Heart right ventricle (tissue), 16 donors: Measurements from ENCODE around the gene ARPP21. TPM values are rescaled to one million over a fixed set of nuclear protein-coding genes. Genes with fewer than 3 reads are reported as not detected.
A peak's percentile ranks its signal among the peaks of the same experiment; 100 is the strongest.

Experiments
- ATAC-seq, 8 donors: fragments of 200-7000 bp; cut with Tn5 transposase; one replicate each; pipeline ENCODE4 v1.9.1; 2020; ENCODE audit warnings: mild to moderate bottlenecking in 8 of 8, moderate library complexity in 8 of 8, moderate number of reproducible peaks in 1 of 8
- DNase-seq, 2 donors: peaks; one replicate each; pipeline ENCODE4 v3.0.0-alpha.2; 2020
- H3K27ac ChIP-seq, 10 donors: fragments of 200-600 bp; sonication (generic) in 2 of 10; one replicate each; pipeline versions ENCODE4 v1.5.0 to v1.8.0; 2020 to 2022; ENCODE audit warnings: mild to moderate bottlenecking in 3 of 10
- H3K27me3 ChIP-seq, 7 donors: fragments of 200-600 bp; one replicate each; pipeline ENCODE4 v1.8.0; 2021 to 2022; ENCODE audit warnings: mild to moderate bottlenecking in 2 of 7
- H3K36me3 ChIP-seq, 9 donors: fragments of 200-600 bp; sonication (generic) in 1 of 9; one replicate each; pipeline versions ENCODE4 v1.5.0 to v1.8.0; 2020 to 2022; ENCODE audit warnings: mild to moderate bottlenecking in 2 of 9
- H3K4me1 ChIP-seq, 9 donors: fragments of 200-600 bp; sonication (generic) in 1 of 9; one replicate each; pipeline versions ENCODE4 v1.5.0 to v1.8.0; 2020 to 2022; ENCODE audit warnings: mild to moderate bottlenecking in 4 of 9
- H3K4me3 ChIP-seq, 10 donors: fragments of 200-600 bp; sonication (generic) in 2 of 10; one replicate each; pipeline versions ENCODE4 v1.5.0 to v1.8.0; 2020 to 2022; ENCODE audit warnings: mild to moderate bottlenecking in 7 of 10, moderate library complexity in 2 of 10
- H3K9me3 ChIP-seq, 11 donors: fragments of 200-600 bp in 10 of 11; sonication (generic) in 2 of 11; one replicate each; pipeline versions ENCODE4 v1.5.0 to v1.8.0; 2013 to 2022; ENCODE audit warnings: mild to moderate bottlenecking in 2 of 11, control low read depth in 1 of 11, moderate library complexity in 1 of 11
- CTCF ChIP-seq, 9 donors: fragments of 200-600 bp; sonication (generic) in 2 of 9; IDR thresholded peaks; one replicate each; pipeline versions ENCODE4 v1.5.0 to v1.8.0; 2021 to 2022; ENCODE audit warnings: antibody characterized with exemption in 9 of 9, mild to moderate bottlenecking in 5 of 9, moderate library complexity in 1 of 9
- WGBS, 2 donors: extraction: QIAGEN DNeasy Blood & Tissue Kit; methylation state at CpG; one replicate each; pipeline ENCODE4 v1.1.7; 2013; ENCODE audit warnings: inconsistent platforms in 1 of 2; 5-methylcytosine and 5-hydroxymethylcytosine counted together
- intact Hi-C, 10 donors: fragments of 100-400 bp; cut with DNase I; formaldehyde crosslinking; loops; one replicate each; pipeline versions ENCODE4 v1.11.1 to v1.14.2; 2022
- polyA plus RNA-seq, 2 donors: library from polyadenylated mRNA; stranded (reverse); fragments of 200-250 nt; gene quantifications; one replicate each; pipeline ENCODE4 v1.2.3, GENCODE V29; 2013
- total RNA-seq, 10 donors: library from RNA; stranded (reverse); fragmentation: NEBNext Ultra II Directional in 3 of 10; extraction: Animal tissue kit (Norgen Biotek cat#: 25700) in 3 of 10; gene quantifications; one replicate each; pipeline versions ENCODE4 v1.2.1 to v1.2.4, GENCODE V29; 2021 to 2023
- donor health status: Arrhythmogenic right ventricular cardiomyopathy.
- donor health status: ischemic (EF 13 %, LVEDD 7.1; RV severe dilation, severe dysfunction).
- donor health status: healthy with polysubstance abuse.
- donor health status: DM: no; HTN: yes; CAD: no.
- donor health status: DM: no; HTN: no; CAD: no.
- donor health status: ischemic (EF 25% LVEDD 6.9; RV normal size, moderate dysfunction).
- donor health status: ischemic (EF 25% LVEDD 5.7; RV mildly dilated, moderate dysfunction).
- donor health status: healthy.
- donor health status: DM: yes; HTN: yes; CAD: no.
- donor health status: Ischemic cardiomyopathy.
- donor health status: ischemic (EF 35%, LVEDD 5.7; RV mildly dilated, moderate dysfunction).
- donor health status: nonischemic (EF 11% LVEDD 7.7; RV severe dilation, severe dysfunction).
- donor health status: DM: yes; HTN: yes; CAD: no.
- donor health status: PGD.
- donor health status: ischemic (EF 29% LVEDD 5.4; RV normal size, mild dysfunction).
- donor health status: nonischemic (EF 23%, LVEDD 6.1; RV moderate dilation, normal function).

Gene ARPP21
- total and polyA plus RNA-seq, 12 donors, result 0.06 TPM; not detected in 11

- ATAC-seq (no peak), DNase-seq (no peak)
- peaks cover 0 to 13% (median 3%) of the 10 kb centered on the region in 7 donors for H3K27me3 ChIP-seq
- H3K36me3 ChIP-seq, result no peaks in the 10 kb centered on the region
- intact Hi-C loops, result no loop called here
- no peak for TF ChIP-seq CTCF (IDR thresholded peaks at IDR 0.05)
- 89 to 92% methylated on average over 1 of the region's 1 CpG for WGBS, 2 donors
- H3K9me3 ChIP-seq, result no peaks in the 10 kb centered on the region
- H3K4me3 ChIP-seq, result no peak overlapping the region
- no peaks in the 10 kb centered on the region for H3K4me1 ChIP-seq
- no peak overlapping the region for H3K27ac ChIP-seq
These were observed 106.0 kb downstream of the ARPP21 start for GRCh38 chr3:35745351-35745750.

GRCh38 chr3:35745802-35746484 is 106.6 kb downstream of the ARPP21 start:
- intact Hi-C loops, result no loop called here
- Histone ChIP-seq H3K9me3 (no peaks in the 10 kb centered on the region), H3K36me3 (no peaks in the 10 kb centered on the region), H3K27ac (no peak overlapping the region), H3K4me3 (no peak overlapping the region), H3K4me1 (no peaks in the 10 kb centered on the region), H3K27me3 (peaks cover 0 to 13% (median 3%) of the 10 kb centered on the region in 7 donors)
- DNase-seq (no peak), ATAC-seq (peak in 1 of 8 donors; percentile 10)
- TF ChIP-seq CTCF (IDR thresholded peaks at IDR 0.05), result no peak
- WGBS, 2 donors, result 89 to 94% methylated on average over 2 of the region's 2 CpGs

- ATAC-seq, result no peak
- H3K36me3 ChIP-seq, result no peaks in the 10 kb centered on the region
- 61 to 72% methylated on average over 2 of the region's 2 CpGs for WGBS, 2 donors
These were observed 107.2 kb downstream of the ARPP21 start for GRCh38 chr3:35746492-35746891.

GRCh38 chr3:35748144-35748543 is 108.8 kb downstream of the ARPP21 start:
- H3K4me3 ChIP-seq, result no peak overlapping the region
- intact Hi-C loops, result no loop called here
- H3K36me3 ChIP-seq, result no peaks in the 10 kb centered on the region
- ATAC-seq (no peak), DNase-seq (no peak)
- no peak for TF ChIP-seq CTCF (IDR thresholded peaks at IDR 0.05)
- no peaks in the 10 kb centered on the region for H3K4me1 ChIP-seq
- H3K9me3 ChIP-seq, result no peaks in the 10 kb centered on the region
- H3K27ac ChIP-seq, result no peak overlapping the region
- peaks cover 0 to 12% (median 3%) of the 10 kb centered on the region in 7 donors for H3K27me3 ChIP-seq

More at GRCh38 chr3:35746492-35746891, 107.2 kb downstream of the ARPP21 start:
- TF ChIP-seq CTCF (IDR thresholded peaks at IDR 0.05), result no peak
- intact Hi-C loops, result no loop called here
- no peak for DNase-seq
- H3K27me3 ChIP-seq, result peaks cover 0 to 13% (median 3%) of the 10 kb centered on the region in 7 donors
- H3K4me3 ChIP-seq, result no peak overlapping the region
- no peaks in the 10 kb centered on the region for H3K9me3 ChIP-seq
- no peaks in the 10 kb centered on the region for H3K4me1 ChIP-seq
- no peak overlapping the region for H3K27ac ChIP-seq
